Gastroesophageal sphincter (tissue), 3 donors: ENCODE measurements around the gene ANKRD30A.
"Not testable (repeated sequence)": the region's sequence is repeated elsewhere in the genome, so short reads cannot be mapped to it uniquely, and the experiment has no call there.

Experiments used
- EP300 ChIP-seq: sonication (generic); formaldehyde crosslinking; IDR thresholded peaks from one replicate; pipeline ENCODE4 v1.6.1; 2017; ENCODE audit warnings: antibody characterized with exemption, mild to moderate bottlenecking
- POLR2A ChIP-seq, 2 donors: fragments of 450-650 bp; IDR thresholded peaks; one replicate each; pipeline ENCODE4 v1.6.1; 2017; ENCODE audit warnings: antibody characterized with exemption in 2 of 2, mild to moderate bottlenecking in 2 of 2, moderate library complexity in 1 of 2
- POLR2AphosphoS5 ChIP-seq: sonication (generic); formaldehyde crosslinking; IDR thresholded peaks from one replicate; pipeline ENCODE4 v1.6.1; 2017; ENCODE audit warnings: antibody characterized with exemption
- TF ChIP-seq, protein P1 (sequence below), 4 experiments: fragments of 200-600 bp in 2 of 4; fragments of 450-650 bp in 2 of 4; sonication (generic) in 1 of 4; IDR thresholded peaks; one replicate each; pipeline ENCODE4 v1.5.1; 2017 to 2019; ENCODE audit warnings: antibody characterized with exemption in 4 of 4, mild to moderate bottlenecking in 2 of 4, moderate library complexity in 2 of 4

DNA sequence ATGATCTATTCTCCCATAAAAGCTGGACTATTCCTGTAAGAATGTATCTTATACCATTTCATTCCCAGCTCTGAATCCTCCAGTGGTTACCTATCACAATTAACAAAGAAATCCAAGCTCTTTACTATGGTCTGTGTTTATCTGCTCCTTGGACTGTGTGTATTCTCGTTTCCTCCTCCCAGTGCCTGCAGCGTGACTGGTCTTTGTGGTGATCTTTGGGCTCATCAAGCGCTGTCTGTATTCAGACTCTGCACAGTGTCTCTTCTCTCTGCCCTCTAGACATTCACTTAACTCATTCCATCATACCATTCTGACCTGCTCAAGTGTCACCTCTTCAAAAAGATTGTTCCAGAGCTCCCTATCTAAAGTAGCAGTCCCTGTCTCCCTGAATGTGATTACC, 130.4 kb downstream of the ANKRD30A start:
- TF ChIP-seq, protein P1, sequence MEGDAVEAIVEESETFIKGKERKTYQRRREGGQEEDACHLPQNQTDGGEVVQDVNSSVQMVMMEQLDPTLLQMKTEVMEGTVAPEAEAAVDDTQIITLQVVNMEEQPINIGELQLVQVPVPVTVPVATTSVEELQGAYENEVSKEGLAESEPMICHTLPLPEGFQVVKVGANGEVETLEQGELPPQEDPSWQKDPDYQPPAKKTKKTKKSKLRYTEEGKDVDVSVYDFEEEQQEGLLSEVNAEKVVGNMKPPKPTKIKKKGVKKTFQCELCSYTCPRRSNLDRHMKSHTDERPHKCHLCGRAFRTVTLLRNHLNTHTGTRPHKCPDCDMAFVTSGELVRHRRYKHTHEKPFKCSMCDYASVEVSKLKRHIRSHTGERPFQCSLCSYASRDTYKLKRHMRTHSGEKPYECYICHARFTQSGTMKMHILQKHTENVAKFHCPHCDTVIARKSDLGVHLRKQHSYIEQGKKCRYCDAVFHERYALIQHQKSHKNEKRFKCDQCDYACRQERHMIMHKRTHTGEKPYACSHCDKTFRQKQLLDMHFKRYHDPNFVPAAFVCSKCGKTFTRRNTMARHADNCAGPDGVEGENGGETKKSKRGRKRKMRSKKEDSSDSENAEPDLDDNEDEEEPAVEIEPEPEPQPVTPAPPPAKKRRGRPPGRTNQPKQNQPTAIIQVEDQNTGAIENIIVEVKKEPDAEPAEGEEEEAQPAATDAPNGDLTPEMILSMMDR (IDR thresholded peaks at IDR 0.05): not testable (repeated sequence)
- TF ChIP-seq POLR2AphosphoS5; POLR2A (IDR thresholded peaks at IDR 0.05); EP300: not testable (repeated sequence)
